Amniotic stem cell (primary cell): ENCODE measurements around the gene ATP2A2.

Experiments used
- DNase-seq: peaks from one replicate; lab custom pipeline; 2025; lab: John Stamatoyannopoulos, UW

The ATP2A2 gene

DNA sequence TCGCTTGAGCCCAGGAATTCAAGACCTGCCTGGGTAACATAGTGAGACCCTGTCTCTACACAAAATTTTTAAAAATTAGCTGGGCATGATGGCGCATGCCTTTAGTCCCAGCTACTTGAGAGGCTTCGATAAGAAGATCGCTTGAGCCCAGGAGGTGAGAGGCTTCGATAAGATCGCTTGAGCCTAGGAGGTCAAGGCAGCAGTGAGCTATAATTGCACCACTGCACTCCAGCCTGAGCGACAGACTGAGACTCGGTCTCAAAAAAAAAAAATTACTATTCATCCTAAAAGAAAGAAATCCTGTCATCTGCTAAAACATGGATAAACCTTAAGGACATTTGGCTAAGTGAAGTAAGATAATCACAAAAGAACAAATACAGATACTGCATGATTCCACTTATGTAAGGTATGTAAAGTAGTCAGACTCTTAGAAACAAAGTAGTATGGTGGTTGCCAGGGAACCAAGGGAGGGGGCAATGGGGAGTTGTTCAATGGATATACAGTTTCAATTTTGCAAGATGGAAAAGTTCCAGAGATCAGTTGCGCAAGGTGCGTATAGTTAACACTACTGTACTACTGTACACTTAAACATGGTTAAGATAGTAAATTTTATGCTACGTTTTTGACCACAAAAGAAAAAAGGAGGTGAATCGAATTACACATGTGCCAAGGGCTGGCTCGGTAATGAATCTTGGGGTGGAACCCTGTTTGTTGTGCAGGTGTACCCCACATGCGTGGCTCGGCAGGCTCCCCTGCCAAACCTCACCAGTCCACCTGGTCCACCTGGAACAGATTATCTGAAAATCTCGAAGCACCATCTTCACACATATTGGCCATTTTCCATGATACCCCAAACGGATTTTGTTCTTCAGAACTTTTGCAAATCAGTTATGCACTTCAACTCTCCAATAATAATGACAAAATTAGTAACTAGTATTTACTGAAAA lies 18.3 kb upstream of the ATP2A2 start:
- DNase-seq, result no peak

DNA sequence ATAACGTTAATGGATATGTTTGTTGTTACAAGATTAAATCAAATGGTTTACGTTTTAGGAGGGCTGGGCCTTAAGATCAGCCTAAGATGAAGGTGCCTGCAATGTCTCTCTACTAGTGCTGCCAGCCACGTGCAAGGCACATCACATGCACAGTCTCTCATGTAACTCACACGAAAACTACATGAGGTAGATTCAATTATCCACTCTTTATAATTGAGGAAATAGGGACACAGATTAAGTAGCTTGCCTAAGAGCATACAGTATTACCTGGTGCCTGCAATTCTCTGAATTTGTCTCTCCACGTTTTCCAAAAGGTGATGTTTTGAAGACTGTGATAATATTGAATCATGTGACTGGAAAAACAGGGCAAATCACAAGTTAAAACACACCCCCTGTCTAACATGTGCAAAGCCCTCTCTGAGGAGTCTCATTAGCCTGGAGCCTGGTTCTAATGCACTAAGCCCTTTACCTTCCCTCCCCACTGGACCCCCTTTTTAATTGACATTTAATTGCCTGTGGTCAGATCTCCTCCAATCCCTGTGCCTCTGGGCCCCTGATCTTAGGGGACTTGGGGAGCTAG lies 14.6 kb upstream of the ATP2A2 start:
- no peak for DNase-seq

DNA sequence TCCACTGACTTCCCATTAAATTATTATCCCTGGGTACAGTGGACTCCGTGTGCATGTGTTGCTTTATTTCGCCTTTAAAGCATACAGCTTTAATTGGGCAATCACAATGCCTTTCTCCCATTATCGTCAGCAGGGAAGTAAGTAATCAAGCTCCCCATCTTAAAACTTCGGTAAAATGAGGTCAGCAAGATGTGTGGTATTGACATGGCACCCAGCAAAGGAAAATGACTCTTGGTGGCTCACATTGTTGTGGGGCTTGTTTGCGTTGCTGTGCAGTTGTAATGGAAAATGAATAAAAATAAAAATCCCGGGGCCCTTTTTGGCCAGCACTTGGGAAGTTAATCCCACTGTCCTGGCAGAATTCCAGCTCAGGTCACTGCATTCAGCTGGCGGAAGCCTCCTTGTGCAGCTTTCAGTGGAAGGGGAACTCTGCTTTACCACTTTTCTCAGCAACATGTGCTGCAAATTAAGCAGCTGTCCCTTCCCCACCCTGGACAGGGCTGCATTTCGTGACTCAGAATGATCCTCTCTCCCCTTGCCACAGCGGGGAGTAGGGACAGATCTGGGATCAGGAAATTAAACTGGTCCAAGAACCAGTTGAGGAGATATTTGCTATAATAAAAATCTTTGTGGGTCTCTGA lies 13.9 kb upstream of the ATP2A2 start:
- no peak for DNase-seq

DNA sequence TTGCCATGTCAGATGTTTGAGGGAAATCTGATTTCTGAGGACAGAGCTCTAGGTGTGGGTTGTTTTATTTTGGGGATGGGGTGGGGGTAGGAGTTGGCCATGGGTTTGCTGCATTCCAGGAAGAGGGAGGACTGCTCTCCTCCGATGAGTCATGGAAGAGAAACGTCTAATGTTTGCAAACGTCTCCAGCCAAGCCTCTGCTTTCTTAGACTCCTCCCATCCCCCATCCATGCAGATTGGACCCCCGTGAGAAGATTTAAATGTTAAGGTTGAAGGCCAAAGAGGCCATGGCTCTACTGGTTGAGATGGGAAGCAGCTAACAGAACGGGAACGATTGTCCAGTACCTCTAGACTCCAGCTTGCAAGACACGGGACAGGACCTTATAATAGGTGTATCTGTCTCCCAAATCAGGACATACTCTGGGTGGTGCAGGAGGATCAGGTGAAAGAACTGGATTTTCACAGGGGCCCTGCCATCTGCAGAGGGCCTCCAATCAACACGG lies 11.4 kb upstream of the ATP2A2 start:
- peak; percentile 49 for DNase-seq

DNA sequence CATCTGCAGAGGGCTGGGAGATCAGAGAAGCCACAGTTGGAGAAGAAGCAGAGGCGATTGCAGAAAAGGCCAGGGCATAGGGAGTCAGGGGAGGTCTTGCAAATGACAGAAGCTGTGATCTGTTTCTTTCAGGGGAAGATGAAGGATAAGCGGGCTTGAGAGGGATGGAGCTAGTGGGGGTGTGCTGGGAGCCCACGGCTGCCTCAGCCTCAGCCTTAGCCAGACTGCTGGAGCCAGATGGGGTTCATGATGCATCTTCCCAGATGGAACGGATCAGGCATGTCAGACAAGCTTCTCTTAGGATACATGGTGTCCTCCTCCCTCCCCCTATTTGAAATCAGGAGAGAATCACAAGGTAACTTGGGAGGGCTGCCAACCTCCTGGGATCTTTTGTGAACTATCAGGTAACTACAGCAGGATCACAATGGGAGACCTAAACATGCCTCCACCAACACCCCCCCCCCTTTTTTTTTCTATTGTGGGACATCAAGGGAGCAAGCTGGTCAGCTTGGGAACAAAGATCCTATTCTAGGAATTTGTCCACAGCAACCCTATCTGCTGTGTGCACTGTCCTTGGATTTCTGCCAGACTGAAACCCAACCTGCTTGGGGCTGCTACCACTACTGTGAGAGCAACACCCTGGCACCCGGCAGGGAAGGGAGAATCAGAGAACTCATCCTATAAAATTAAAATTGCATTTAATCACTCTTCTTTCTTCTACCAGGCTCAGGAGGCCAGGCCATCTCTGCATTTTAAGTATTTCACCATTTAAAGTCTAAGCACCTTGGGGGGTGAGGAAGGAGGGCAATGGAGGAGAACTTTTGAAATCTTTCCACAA lies 10.7 kb upstream of the ATP2A2 start:
- DNase-seq, result no peak

DNA sequence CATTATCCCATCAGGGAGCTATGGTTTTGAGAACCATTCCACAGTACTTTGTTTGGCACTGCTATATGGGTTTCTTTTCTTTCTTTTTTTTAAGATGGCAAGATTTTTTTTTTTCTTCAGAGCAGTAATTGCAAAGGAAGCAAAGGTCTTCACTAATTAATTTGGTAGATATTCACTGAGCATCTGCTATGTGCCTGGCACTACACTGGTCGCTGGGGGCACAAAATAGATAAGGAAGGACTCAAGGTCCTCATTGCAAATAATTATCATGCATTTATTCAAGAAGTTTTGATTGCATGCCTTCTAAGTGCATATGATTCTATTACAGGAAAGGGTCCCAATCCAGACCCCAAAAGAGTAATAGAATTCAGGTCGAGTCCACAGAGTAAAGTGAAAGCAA lies 10.0 kb upstream of the ATP2A2 start:
- no peak for DNase-seq

DNA sequence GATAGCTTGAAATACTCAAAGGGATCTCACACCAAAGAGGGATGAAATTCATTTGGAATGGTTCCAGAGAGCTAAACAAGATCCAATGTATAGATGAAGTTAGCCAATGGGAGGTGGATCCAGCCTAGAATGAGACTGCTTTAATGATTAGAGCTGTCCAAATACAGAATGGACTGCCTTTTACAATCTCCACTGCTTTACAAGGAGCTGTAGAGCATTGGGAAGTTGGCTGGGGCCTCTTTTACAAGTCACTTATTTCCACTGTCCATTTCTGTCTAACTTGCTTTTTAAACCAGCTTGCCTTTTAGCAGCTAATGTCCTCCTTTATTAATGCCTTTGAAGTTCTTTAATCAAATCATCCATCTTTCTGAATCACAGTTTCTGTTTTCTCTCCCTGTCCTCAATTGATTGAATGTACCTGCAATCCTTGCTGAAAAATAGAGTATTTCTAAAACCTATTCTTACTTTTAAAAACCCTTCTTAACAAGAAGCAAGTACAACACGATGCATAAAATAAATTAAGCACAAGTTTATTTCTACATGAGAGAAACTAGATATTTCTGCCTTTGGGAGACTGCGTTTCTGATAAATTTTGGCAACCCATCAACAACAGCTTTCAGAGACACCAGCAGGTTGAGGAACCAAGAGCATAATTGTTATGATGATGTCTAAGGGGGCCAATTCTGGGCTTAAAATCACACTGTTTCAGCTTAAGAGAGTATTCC lies 3.4 kb upstream of the ATP2A2 start:
- DNase-seq, result no peak

DNA sequence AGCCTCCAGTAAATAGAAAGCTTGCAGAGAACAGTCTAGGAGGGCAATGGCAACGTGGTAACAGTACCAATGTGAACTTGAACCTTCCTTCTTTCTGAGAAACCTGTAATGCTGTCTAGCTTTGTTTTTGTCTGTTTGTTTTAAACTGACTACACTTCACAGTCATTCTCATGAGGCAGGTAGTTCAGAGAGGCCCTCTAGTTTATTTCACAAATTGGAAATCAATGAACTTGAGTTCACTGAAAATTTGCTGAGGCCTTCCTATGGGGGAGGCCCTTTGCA lies 2.9 kb upstream of the ATP2A2 start:
- DNase-seq, result no peak

DNA sequence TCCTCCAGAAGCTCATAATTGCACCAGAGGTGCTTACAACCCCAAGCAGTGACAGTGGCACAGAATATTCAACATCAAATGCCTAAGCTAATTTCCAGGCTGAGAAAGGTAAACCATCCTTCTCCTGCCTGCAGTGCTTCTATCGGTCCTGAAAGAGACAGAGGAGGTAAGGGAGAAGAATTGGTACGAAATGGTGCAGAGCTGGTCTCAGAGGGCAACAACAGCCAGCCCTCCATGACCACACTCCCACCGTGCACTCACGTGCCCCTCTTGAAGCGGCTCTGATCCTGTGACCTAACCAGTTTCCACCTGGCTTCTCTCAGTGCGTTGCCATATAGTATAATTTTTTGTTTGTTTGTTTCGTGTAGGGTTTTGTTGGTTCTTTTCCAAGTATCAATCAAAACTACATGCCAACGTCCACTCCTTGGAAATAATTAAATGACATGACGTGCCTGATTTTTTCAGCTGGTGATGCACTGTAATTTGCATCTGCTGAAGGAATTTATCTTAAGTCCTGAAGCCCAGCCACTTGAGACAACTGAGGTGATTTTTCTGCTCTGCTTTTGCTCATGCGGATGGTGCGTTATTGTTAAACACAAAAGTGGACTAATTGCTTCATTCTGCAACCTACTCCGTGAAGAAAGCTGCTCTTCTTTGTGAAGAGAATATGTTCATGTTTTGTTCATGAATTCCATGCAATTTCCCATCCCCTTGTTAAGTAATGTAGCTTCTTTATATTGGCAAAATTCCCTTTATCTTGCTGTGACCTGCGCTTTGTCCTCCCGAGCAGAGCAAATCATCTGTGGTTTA lies 1.3 kb upstream of the ATP2A2 start:
- DNase-seq, result no peak

DNA sequence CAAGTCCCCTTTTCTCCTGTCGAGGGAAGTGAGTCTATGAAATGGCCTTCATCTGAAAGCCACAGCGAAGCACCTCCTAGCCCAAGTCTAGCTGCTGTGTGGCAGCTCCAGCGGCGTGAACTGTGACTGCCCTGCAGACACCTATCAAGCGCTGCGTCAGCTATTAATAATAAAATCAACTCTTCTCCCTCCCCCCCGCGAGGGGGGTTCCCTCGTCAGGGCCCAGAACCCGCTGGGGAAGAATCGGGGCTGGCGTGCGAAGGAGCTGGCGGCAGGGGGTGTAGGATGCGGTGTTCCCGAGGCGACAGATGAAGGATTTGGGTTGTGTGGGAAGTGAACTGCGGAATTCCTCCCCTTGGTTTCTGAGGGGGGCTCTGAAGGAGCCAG lies 662 bp upstream of the ATP2A2 start:
- DNase-seq, result no peak

DNA sequence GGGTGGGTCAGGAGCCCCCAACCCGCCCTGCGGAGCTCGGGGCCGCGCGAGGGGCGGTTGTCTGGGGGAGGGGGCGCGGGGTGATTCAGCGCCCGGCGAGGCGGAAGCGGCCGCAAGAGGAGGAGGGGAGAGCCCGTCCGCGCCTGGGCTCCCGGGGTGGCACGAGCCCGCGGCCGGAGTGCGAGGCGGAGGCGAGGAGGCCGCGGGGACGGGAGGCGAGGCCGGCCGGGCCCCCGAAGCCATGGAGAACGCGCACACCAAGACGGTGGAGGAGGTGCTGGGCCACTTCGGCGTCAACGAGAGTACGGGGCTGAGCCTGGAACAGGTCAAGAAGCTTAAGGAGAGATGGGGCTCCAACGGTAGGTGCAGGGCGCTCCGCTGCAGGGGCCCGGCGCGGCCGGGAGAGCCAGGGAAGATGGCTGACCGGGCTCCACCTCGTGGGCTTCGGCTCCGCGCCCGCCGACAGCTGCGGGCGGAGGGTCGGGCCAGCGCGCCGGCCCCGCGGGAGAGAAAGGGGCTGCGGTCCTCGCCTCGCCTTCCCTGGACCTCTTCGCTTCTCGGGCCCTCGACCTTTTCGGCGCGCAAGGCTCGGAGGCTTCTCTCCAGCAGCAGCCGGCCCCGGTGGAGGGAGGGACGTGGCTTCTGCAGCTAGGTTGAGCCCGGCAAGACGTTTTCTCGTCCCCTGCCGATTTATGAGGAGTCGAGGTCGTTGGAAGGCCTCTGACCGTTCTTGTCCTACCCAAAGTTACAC lies 677 bp downstream of the ATP2A2 start:
- DNase-seq, result peak; percentile 24

DNA sequence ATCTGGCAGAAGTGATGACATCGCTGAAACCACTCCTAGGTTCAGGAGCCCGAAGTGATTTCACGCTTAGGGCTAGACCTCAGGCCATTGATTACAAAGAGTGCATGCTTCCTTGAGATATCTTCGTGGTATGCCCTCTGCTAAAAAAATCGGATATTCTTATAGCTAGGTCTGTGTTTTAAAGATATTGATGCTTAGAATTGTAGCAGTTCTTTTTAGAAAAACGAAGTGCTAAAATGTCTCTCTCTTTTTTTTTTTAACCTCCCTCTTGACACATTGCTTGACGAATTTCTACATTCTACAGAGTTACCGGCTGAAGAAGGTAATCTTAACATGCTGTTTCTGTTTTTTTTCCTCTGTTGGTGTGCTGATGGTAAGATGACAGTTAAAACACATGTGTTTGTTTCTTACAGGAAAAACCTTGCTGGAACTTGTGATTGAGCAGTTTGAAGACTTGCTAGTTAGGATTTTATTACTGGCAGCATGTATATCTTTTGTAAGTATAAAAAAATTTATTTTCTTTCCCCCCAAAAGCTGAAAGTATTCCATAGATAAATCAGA lies 1.3 kb downstream of the ATP2A2 start:
- no peak for DNase-seq

DNA sequence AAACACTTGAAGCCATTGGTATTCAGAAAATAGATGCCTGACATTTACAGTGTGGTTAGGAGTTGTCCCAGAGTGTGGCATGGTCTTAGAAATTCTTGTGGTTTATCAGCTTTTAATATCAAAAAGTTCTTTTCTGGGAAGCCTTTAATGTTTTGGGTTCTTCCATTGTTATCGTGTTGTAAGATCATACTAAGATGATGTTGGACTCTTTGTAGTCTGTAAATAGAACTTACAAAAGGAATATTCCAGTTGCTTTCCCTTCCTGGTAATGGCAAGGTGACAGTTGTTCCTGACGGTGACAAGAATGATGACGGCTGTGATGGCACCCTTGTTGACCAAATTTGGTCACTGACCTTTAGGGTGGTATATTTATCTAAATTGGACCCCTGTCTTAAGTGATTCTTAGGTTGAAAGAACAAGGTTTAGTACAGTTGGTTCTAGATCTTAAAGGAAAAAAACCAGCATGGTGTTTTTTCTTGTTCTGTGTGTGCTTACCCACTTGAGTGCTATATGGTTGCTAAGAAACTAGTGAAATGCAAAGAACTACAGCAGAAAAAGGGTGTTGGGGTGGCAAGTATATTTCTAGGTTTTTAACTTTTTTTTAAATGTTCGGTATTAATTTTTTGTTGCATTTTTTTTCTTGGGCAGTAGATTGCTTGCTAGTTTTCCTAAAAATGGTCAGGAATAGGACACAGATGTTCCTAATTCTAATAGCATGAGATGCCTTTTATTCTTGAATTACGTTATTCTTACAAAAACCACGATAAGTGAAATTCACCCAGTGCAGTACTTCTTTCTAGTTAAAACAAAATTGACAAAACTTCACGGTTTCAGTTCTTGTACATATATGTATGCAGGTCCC lies 2.1 kb downstream of the ATP2A2 start:
- no peak for DNase-seq

DNA sequence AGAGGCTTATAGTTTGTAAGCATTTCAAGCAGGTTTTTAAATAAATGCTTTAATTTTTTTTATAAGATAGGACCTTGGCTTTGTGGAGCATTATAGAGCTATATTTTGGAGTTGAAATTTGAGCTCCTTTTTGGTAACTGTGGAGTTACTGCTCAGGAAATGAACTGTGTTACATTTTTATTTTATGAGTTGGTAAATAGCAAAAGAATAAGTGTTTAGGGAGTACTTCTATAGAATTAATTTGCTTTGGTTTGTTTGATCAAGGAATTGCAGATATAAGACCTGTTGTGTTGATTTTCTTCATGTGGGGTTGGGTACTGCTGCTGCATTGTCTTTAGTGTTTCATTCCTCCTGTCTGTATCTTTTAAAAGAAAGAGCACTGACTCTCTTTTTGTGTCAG lies 3.5 kb downstream of the ATP2A2 start:
- no peak for DNase-seq

DNA sequence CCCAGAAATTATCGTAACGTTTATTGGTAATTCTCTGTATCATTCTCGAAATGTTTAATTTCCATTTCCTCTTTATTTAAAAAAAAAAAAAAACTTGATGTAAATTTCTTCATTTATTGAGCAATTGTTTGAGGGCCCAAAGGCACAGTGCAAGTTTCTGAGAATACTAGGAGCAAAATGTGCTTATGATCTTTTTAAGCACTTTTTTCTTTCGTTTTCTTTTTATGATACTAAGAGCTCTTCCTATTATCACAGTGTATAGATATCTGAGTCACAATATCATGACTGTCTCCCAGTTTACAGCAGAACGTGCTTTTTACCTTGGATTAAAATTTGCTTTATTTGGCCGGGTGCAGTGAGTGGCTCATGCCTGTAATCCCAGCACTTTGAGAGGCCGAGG lies 5.6 kb downstream of the ATP2A2 start:
- DNase-seq, result no peak

DNA sequence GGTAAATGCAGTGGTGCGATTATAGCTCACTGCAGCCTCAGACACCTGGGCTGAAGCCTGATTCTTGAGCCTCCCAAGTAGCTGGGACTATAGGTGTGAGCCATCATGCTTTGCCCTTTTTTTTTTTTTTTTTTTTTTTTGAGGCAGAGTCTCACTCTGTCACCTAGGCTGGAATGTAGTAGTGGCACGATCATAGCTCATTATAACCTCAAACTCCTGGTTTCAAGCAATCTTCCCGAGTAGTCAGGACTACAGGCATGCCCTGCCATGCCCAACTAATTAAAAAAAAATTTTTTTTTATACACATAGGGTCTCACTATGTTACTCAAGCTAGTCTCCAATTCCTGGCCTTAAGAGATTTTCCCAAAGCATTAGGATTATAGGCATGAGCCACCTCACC lies 6.9 kb downstream of the ATP2A2 start:
- no peak for DNase-seq

DNA sequence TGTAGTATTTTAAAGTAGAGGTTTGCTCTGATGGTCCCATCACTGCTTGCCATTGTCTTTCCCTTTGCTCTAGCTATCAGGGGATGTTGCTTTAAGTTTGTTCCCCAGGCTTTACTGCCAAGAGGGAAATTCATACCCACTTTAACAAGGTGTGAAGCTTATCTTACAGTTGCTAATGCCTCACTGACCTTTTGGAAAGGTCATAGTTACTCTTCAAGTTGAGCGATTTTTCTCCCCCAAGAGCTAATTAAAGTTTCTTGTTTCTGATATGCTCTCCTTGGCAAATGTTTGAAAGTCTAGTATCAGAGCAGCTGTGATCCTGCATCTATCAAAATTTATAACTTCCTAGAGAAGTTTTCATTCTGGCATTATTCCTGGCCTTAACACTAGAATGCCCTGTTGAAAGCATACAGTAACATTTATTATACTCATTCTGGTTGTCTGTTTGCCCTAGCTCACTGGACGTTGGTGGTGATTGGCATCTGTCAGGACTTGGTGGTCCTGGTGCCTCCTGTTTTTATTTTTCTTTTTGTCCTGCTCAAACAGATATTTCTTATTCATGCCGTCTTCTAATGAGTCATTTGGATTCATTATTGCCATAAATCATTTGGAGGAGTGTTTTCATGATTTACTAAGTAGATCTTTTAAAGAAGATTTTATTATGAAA lies 8.1 kb downstream of the ATP2A2 start:
- DNase-seq, result no peak

DNA sequence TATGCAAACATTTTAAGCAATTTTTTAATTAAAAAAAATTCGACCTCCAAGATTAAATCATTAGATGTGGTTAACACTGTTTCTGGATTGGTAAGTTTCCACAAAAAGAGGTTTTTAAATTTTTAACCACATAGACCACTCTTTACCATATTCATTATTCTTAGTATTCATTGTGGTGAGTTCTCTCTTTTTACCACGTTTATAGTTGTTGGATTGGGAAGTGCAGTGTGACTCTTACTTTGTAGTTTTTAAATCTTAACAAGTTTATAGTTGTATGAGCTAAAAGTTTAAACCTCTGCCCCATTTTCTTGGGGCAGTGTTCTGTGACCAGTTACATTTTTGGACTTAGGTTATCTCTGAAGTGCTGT lies 8.6 kb downstream of the ATP2A2 start:
- no peak for DNase-seq
